ENCODE results near the gene CLTB. TPM values are rescaled to one million over a fixed set of nuclear protein-coding genes. Genes with fewer than 3 reads are reported as not detected.

The CLTB gene
- total and polyA plus RNA-seq, 2 experiments from 2014 or later, result 26.8 to 34.0 TPM

DNA sequence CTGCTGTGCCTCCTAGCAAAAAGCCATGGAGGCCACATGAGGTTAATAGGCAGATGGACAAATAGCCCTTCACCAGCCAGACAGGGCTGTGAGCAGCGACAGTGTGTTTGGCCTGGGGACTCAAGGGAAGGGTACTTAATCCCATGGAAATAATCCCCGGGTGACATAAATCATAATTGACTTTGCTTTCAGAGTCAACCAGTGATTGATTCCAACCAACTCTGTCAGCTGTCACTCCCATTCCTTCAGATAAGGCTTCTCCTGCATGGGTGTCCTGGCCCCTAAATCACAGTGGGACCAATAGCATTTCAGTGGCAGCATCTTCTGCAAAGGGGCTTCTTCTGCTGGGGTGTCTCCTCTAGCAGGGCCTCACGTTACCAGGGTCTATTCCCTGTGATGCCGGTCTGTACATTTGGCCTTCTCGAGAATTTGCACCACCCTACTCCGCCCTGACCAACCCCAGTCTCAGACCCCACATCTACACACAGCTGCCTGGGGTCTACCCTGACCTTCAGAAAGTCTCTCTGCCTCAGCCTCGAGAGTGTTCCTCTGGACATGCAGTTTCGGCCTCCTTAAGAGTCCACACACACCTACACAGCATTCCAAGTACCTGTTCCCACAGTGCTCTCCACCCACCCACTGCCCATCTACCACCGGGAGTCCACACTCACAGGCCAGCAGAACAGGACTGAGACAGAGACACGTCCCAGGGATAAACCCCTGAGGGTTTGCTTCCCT is 3.7 kb downstream of the CLTB start:
- no peaks in the 10 kb centered on the region for H3K36me3 ChIP-seq (ENCODE audit: insufficient read depth)
- H2AFZ ChIP-seq, result no peak overlapping the region
- Mint-ChIP-seq H3K4me1 (0 out of 3 replicates have a peak, but pooled peaks cover 3% of the 10 kb centered on the region), H3K27ac (no peak overlapping the region), H3K27me3 (ENCODE audit: insufficient read depth, low read depth, poor library complexity) (peaks cover 10% of the 10 kb centered on the region), H3K36me3 (ENCODE audit: low read depth) (no peaks in the 10 kb centered on the region), H3K4me3 (no peak overlapping the region), H3K9me3 (peaks cover 8% of the 10 kb centered on the region)
- no peak for ATAC-seq
- 0 out of 2 replicates have a peak, but pooled peaks cover 3% of the 10 kb centered on the region for H3K4me1 ChIP-seq (ENCODE audit: insufficient read depth)
- H3K27me3 ChIP-seq (ENCODE audit: insufficient read depth), result peaks cover 24% of the 10 kb centered on the region
- peaks cover 10% of the 10 kb centered on the region for H4K20me1 ChIP-seq (replicated peaks; ENCODE audit: insufficient read depth)
- no peak for DNase-seq (ENCODE audit: low spot score)
- no peaks in the 10 kb centered on the region for H3K79me2 ChIP-seq (replicated peaks; ENCODE audit: insufficient read depth)
- H3K9me2 ChIP-seq (ENCODE audit: insufficient read depth), result 0 out of 2 replicates have a peak, but pooled peaks cover 2% of the 10 kb centered on the region
- TF ChIP-seq, protein P1, sequence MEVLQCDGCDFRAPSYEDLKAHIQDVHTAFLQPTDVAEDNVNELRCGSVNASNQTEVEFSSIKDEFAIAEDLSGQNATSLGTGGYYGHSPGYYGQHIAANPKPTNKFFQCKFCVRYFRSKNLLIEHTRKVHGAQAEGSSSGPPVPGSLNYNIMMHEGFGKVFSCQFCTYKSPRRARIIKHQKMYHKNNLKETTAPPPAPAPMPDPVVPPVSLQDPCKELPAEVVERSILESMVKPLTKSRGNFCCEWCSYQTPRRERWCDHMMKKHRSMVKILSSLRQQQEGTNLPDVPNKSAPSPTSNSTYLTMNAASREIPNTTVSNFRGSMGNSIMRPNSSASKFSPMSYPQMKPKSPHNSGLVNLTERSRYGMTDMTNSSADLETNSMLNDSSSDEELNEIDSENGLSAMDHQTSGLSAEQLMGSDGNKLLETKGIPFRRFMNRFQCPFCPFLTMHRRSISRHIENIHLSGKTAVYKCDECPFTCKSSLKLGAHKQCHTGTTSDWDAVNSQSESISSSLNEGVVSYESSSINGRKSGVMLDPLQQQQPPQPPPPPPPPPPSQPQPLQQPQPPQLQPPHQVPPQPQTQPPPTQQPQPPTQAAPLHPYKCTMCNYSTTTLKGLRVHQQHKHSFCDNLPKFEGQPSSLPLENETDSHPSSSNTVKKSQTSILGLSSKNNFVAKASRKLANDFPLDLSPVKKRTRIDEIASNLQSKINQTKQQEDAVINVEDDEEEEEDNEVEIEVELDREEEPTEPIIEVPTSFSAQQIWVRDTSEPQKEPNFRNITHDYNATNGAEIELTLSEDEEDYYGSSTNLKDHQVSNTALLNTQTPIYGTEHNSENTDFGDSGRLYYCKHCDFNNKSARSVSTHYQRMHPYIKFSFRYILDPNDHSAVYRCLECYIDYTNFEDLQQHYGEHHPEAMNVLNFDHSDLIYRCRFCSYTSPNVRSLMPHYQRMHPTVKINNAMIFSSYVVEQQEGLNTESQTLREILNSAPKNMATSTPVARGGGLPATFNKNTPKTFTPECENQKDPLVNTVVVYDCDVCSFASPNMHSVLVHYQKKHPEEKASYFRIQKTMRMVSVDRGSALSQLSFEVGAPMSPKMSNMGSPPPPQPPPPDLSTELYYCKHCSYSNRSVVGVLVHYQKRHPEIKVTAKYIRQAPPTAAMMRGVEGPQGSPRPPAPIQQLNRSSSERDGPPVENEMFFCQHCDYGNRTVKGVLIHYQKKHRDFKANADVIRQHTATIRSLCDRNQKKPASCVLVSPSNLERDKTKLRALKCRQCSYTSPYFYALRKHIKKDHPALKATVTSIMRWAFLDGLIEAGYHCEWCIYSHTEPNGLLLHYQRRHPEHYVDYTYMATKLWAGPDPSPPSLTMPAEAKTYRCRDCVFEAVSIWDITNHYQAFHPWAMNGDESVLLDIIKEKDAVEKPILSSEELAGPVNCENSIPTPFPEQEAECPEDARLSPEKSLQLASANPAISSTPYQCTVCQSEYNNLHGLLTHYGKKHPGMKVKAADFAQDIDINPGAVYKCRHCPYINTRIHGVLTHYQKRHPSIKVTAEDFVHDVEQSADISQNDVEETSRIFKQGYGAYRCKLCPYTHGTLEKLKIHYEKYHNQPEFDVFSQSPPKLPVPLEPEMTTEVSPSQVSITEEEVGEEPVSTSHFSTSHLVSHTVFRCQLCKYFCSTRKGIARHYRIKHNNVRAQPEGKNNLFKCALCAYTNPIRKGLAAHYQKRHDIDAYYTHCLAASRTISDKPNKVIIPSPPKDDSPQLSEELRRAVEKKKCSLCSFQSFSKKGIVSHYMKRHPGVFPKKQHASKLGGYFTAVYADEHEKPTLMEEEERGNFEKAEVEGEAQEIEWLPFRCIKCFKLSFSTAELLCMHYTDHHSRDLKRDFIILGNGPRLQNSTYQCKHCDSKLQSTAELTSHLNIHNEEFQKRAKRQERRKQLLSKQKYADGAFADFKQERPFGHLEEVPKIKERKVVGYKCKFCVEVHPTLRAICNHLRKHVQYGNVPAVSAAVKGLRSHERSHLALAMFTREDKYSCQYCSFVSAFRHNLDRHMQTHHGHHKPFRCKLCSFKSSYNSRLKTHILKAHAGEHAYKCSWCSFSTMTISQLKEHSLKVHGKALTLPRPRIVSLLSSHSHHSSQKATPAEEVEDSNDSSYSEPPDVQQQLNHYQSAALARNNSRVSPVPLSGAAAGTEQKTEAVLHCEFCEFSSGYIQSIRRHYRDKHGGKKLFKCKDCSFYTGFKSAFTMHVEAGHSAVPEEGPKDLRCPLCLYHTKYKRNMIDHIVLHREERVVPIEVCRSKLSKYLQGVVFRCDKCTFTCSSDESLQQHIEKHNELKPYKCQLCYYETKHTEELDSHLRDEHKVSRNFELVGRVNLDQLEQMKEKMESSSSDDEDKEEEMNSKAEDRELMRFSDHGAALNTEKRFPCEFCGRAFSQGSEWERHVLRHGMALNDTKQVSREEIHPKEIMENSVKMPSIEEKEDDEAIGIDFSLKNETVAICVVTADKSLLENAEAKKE (CRISPR knock-in tag; IDR thresholded peaks at IDR 0.05), result no peak
- TF ChIP-seq ZNF331 (CRISPR knock-in tag; IDR thresholded peaks at IDR 0.05; ENCODE audit: low read depth) (no peak), EZH2 (IDR thresholded peaks at IDR 0.05; ENCODE audit: low read depth, unreplicated experiment) (no peak), JUNB (IDR thresholded peaks at IDR 0.05; ENCODE audit: unreplicated experiment) (no peak), ZNF114 (CRISPR knock-in tag; IDR thresholded peaks at IDR 0.05) (no peak), STAT1 (IDR thresholded peaks at IDR 0.05; ENCODE audit: unreplicated experiment) (no peak), POLR2AphosphoS5 (IDR thresholded peaks at IDR 0.05; ENCODE audit: low read depth) (no peak), EZH2phosphoT487 (IDR thresholded peaks at IDR 0.05; ENCODE audit: unreplicated experiment) (no peak), NANOG (IDR thresholded peaks at IDR 0.05; ENCODE audit: borderline replicate concordance) (no peak), CREB1 (CRISPR knock-in tag; IDR thresholded peaks at IDR 0.05; ENCODE audit: low read depth) (no peak)
- TF ChIP-seq, protein P2, sequence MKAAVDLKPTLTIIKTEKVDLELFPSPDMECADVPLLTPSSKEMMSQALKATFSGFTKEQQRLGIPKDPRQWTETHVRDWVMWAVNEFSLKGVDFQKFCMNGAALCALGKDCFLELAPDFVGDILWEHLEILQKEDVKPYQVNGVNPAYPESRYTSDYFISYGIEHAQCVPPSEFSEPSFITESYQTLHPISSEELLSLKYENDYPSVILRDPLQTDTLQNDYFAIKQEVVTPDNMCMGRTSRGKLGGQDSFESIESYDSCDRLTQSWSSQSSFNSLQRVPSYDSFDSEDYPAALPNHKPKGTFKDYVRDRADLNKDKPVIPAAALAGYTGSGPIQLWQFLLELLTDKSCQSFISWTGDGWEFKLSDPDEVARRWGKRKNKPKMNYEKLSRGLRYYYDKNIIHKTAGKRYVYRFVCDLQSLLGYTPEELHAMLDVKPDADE (IDR thresholded peaks at IDR 0.05), result no peak
- TF ChIP-seq, protein P3, sequence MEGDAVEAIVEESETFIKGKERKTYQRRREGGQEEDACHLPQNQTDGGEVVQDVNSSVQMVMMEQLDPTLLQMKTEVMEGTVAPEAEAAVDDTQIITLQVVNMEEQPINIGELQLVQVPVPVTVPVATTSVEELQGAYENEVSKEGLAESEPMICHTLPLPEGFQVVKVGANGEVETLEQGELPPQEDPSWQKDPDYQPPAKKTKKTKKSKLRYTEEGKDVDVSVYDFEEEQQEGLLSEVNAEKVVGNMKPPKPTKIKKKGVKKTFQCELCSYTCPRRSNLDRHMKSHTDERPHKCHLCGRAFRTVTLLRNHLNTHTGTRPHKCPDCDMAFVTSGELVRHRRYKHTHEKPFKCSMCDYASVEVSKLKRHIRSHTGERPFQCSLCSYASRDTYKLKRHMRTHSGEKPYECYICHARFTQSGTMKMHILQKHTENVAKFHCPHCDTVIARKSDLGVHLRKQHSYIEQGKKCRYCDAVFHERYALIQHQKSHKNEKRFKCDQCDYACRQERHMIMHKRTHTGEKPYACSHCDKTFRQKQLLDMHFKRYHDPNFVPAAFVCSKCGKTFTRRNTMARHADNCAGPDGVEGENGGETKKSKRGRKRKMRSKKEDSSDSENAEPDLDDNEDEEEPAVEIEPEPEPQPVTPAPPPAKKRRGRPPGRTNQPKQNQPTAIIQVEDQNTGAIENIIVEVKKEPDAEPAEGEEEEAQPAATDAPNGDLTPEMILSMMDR (conservative IDR thresholded peaks at IDR 0.05; ENCODE audit: low read depth in 2 of 2), result no peak
- TF ChIP-seq, protein P4, sequence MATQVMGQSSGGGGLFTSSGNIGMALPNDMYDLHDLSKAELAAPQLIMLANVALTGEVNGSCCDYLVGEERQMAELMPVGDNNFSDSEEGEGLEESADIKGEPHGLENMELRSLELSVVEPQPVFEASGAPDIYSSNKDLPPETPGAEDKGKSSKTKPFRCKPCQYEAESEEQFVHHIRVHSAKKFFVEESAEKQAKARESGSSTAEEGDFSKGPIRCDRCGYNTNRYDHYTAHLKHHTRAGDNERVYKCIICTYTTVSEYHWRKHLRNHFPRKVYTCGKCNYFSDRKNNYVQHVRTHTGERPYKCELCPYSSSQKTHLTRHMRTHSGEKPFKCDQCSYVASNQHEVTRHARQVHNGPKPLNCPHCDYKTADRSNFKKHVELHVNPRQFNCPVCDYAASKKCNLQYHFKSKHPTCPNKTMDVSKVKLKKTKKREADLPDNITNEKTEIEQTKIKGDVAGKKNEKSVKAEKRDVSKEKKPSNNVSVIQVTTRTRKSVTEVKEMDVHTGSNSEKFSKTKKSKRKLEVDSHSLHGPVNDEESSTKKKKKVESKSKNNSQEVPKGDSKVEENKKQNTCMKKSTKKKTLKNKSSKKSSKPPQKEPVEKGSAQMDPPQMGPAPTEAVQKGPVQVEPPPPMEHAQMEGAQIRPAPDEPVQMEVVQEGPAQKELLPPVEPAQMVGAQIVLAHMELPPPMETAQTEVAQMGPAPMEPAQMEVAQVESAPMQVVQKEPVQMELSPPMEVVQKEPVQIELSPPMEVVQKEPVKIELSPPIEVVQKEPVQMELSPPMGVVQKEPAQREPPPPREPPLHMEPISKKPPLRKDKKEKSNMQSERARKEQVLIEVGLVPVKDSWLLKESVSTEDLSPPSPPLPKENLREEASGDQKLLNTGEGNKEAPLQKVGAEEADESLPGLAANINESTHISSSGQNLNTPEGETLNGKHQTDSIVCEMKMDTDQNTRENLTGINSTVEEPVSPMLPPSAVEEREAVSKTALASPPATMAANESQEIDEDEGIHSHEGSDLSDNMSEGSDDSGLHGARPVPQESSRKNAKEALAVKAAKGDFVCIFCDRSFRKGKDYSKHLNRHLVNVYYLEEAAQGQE (IDR thresholded peaks at IDR 0.05; ENCODE audit: unreplicated experiment), result no peak
- H3K4me2 ChIP-seq, result no peak overlapping the region
- no peak overlapping the region for H3K4me3 ChIP-seq
- H3F3A ChIP-seq (replicated peaks; ENCODE audit: low read depth), result 0 out of 2 replicates have a peak, but pooled peaks cover 4% of the 10 kb centered on the region
- H3K27ac ChIP-seq (ENCODE audit: low read depth), result no peak overlapping the region
